HG02588 (cell line): ENCODE results near the gene ATP8A2.
"Not testable (repeated sequence)": the region's sequence is repeated elsewhere in the genome, so short reads cannot be mapped to it uniquely, and the experiment has no call there.

Experiments
- ATAC-seq: cut with Tn5 transposase; IDR thresholded peaks from one replicate; pipeline ENCODE4 v1.9.1; 2021; ENCODE audit warnings: mild to moderate bottlenecking, moderate library complexity; ENCODE audit not compliant: unreplicated experiment

The ATP8A2 gene

DNA sequence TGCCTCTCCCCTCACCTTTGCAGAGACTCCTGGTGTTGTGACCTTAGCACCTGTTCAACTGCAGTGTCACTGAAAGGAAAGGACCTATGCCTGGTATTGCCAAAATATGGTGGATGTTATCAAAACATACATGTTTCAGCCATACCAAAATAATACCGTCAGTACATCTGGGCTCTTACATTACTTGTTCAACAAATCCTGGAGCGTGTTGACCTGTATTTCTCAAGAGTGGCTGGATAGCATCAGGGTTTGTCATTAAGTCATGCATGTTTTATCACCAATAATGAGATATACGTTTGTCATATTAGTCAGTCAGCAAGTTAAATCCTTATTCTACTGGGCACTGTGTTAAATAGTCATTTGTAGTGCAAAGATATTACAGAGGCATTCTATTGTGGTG, 389.3 kb downstream of the ATP8A2 start:
- ATAC-seq, result no peak

DNA sequence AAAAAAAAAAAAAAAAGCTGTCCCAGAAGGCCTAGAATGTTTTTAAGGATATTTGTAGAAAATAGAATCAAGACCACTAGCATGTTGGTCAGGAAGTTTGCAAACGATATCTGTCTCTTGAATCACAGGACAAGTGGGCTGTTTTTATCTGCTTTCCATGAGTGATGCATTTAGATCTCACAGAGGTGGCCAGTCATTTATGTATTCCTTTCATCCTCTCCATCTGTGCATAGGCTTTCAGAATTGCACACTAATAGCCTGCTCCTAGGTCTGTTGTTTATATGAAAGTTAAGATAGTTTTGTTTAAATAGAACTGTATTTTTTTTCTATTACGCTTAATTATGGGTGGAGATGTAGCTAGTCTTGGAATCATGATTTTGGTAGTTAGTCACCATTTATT, 390.5 kb downstream of the ATP8A2 start:
- ATAC-seq, result no peak

DNA sequence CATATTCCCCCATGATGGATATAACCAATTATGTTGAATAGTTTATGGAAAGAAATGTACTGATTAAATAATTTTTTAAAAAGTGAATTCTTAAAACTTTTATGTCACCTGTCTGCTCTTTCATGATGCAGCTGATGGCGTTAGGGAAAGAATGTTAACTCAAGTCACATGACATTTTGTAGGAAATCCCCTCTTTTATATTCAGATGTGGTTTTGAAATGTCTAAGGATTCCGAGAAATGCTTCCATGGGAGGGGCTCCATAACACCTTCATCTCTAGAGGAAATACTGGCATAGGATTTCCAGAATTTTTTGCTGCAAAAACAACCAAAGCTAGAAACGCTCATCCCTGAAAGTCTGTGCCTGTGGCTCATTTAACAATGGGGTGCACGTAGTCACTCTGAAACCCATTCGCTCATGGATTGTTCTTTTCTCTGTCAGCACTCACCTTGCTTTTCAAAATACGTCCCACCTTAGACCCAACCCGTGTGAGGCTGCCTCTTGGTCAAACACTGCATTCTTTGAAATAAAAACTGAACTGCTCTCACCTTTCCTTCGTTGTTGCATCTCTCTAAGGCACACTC, 391.1 kb downstream of the ATP8A2 start:
- ATAC-seq, result no peak

GRCh38 chr13:25764378-25764777, 392.6 kb downstream of the ATP8A2 start:
- no peak for ATAC-seq

GRCh38 chr13:25765266-25765665, 393.5 kb downstream of the ATP8A2 start:
- ATAC-seq, result no peak

- no peak for ATAC-seq
Measured at GRCh38 chr13:25766576-25766975, 394.8 kb downstream of the ATP8A2 start.

DNA sequence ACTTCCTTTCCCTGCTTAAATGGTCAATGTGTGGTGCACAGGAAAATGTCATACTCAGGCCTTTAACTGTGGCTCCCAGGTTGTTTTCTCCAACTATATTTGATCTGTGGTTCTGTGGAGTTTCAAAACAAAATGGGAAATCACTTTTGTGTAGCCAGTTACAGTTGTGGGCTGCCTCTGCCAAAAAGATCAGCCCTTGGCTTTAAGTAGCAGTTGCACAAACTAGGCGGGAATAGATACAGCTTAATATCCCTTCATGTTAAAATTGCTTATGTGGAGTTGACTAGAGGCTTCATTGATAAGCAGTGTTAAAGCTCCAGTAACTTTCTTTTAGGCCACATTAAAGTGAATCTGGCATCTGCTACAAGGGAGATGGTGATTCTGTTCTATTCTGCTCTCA, 395.2 kb downstream of the ATP8A2 start:
- ATAC-seq, result no peak

- no peak for ATAC-seq
Measured at GRCh38 chr13:25768376-25768775, 396.6 kb downstream of the ATP8A2 start.

- no peak for ATAC-seq
Measured at GRCh38 chr13:25768838-25769237, 397.1 kb downstream of the ATP8A2 start.

GRCh38 chr13:25770601-25771000, 398.8 kb downstream of the ATP8A2 start:
- no peak for ATAC-seq

DNA sequence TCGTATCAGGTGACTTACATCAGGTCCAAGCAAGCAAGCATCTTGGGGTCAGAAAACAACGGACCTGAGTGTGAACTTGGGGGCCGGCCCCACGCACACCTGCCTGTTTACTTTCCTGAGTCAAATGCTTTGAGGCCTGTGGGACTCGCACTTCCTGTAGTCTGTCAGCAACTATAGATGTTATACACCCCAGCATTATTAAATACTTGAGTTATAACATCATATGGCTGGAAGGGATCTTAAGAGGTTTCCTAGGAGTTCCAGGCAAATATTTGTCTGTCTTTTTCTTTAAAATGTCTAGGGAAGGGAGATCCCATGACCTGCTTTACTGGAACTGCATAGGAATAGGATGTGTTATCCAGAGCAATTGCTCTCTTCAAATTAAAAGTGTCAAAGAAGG, 399.4 kb downstream of the ATP8A2 start:
- no peak for ATAC-seq

GRCh38 chr13:25771641-25772478, 400.1 kb downstream of the ATP8A2 start:
- no peak for ATAC-seq

DNA sequence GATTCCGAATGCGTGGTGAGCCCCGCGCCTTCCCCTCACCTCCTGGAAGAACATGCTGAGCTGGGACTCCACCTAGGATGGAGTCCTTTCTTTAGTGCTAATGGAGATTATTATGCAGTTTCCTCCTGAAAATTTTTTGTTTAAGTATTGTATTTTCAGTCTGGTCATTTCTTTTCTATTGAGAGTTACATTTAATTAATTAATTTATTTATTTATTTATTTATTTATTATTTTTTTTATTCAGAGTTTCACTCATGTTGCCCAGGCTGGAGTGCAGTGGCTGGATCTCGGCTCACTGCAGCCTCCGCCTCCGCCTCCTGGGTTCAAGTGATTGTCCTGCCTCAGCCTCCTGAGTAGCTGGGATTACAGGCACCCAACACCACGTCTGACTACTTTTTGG, 400.8 kb downstream of the ATP8A2 start:
- not testable (repeated sequence) for ATAC-seq

DNA sequence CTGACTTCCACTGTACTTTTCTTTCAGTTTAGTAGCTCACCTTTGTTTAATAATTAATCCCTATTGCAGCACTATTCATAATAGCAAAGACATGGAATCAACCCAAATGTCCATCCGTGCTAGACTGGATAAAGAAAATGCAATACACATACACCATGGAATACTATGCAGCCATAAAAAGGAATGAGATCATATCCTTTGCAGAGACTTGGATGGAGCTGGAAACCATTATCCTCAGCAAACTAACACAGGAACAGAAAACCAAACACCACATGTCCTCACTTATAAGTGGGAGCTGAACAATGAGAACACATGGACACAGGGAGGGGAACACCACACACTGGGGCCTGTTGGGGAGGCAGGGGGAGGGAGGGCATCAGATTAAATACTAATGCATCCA, 402.3 kb downstream of the ATP8A2 start:
- not testable (repeated sequence) for ATAC-seq

GRCh38 chr13:25775275-25775674, 403.5 kb downstream of the ATP8A2 start:
- ATAC-seq, result no peak

- ATAC-seq, result no peak
Measured at GRCh38 chr13:25775986-25776385, 404.2 kb downstream of the ATP8A2 start.

DNA sequence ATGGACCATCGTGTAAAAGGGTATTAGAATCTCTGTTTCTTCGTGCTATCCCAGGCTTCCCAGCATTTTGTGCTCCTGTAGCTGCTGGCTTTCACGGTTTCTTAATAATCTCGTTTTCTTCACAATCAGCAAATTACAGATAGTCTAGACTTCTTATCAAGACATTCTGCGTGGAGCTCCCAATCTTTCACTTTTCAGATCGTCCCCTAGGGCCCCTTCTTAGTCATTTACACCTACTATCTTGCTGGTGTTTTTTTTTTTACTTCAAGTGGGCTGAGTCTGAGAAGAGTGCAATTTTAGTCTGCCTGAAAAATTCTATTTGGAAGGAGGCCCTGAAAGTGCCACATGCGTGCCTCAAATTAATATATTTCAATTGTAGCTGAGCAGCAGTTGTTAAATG, 404.9 kb downstream of the ATP8A2 start:
- no peak for ATAC-seq

DNA sequence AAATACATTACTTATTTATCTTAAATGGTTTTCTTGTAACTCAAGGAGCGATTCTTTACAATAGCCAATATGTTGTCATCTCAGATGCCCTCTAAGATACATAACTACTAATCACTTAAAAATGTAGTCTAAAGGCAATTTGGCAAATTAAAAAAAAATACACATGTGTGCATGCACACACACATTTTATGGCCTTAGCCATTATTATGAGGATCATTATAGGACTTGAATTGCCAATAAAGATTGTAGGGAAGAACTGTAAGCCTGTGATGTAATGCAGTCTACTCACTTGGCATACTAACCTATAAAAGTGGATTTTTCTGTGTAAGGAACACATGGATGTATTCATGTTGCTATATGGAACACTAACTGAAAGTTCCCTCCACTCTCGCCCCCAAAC, 405.7 kb downstream of the ATP8A2 start:
- no peak for ATAC-seq

DNA sequence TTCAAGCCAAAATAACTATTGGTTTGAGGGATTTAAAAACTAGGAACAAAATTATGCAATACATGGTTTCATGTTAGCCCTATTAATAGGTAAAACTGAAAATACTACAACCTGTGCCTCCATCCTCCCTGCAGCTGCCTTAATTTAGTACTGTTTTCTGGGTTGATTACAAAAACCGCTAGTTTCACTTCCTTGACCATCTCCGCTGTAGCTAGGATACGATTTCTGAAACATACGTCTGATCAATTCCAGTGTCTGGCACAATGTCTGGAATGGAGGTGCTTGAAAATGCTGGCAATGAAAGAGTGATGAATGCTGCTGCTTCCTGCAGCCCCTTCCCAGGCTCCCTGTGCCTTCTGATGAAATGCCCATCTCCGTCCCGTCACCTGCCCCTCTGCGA, 406.6 kb downstream of the ATP8A2 start:
- ATAC-seq, result no peak

DNA sequence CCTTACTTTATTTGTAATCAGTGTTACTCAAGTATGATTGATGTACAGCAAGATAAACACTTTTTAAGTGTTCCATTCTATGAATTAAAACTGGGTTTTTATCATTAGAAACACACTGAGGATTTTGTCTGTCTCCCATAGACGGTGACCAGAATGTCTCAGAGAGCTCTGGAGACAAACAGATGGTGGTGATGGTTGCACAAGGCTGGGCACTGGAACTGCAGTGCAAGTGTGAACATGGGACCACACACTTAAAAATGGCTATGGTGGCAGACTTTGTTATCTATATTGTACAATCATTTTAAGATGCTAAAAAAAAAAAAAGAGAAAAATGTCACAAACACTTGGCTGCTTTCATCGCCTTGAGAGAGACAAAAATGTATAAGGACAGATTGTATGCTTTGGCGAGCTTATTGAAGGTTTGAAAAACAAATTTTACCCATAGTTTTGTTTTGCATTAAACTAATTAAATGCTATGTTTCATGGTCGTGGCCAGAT, 407.1 kb downstream of the ATP8A2 start:
- ATAC-seq, result no peak

DNA sequence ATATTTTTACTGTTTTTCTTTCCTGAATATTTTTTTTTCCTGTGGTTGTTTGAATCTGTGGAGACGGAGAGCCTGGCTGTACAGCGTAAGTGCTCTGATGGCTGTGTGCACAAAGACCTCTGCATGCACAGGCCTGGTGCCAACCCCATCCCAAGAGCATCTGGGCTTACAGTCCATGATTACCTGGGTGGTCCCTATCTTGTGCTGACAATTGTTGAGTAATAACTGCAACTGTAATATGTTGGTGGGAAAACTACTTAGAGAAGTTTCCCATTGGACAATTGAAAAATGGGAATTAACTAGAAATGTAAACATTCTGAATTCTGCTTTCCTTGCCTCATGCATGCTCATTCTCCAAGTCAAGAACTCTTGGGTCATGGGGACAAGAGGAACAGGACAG, 411.3 kb downstream of the ATP8A2 start:
- ATAC-seq, result no peak

- ATAC-seq, result no peak
Measured at GRCh38 chr13:25783601-25784024, 411.8 kb downstream of the ATP8A2 start.
